Parathyroid adenoma (tissue), 2 donors: Measurements from ENCODE around the gene CTBP1.

Source experiments
- H2AFZ ChIP-seq: fragments of 300-600 bp; sonication (generic); one replicate; pipeline ENCODE4 v1.7.0; 2017; ENCODE audit warnings: antibody characterized with exemption, mild to moderate bottlenecking
- H3K27ac ChIP-seq: fragments of 300-600 bp; sonication (generic); one replicate; pipeline ENCODE4 v1.7.0; 2017
- H3K27me3 ChIP-seq: fragments of 300-600 bp; sonication (generic); one replicate; pipeline ENCODE4 v1.7.0; 2017; ENCODE audit warnings: low read length; ENCODE audit not compliant: control insufficient read depth, insufficient read depth
- H3K36me3 ChIP-seq: fragments of 300-600 bp; sonication (generic); one replicate; pipeline ENCODE4 v1.7.0; 2017; ENCODE audit warnings: low read length; ENCODE audit not compliant: control insufficient read depth, insufficient read depth
- H3K4me1 ChIP-seq: fragments of 300-600 bp; sonication (generic); one replicate; pipeline ENCODE4 v1.7.0; 2017; ENCODE audit warnings: control low read depth
- H3K4me2 ChIP-seq: fragments of 300-600 bp; sonication (generic); one replicate; pipeline ENCODE4 v1.7.0; 2017; ENCODE audit warnings: low read length
- H3K4me3 ChIP-seq: fragments of 300-600 bp; sonication (generic); one replicate; pipeline ENCODE4 v1.7.0; 2017; ENCODE audit warnings: low read depth, low read length
- H3K79me2 ChIP-seq: fragments of 300-600 bp; sonication (generic); one replicate; pipeline ENCODE4 v1.7.0; 2017; ENCODE audit warnings: control low read depth
- H3K9ac ChIP-seq: fragments of 300-600 bp; sonication (generic); one replicate; pipeline ENCODE4 v1.7.0; 2017; ENCODE audit warnings: mild to moderate bottlenecking
- H3K9me3 ChIP-seq: fragments of 300-600 bp; sonication (generic); one replicate; pipeline ENCODE4 v1.7.0; 2017; ENCODE audit warnings: low read length; ENCODE audit not compliant: control insufficient read depth
- TF ChIP-seq, protein P1 (sequence below): fragments of 300-600 bp; sonication (generic); IDR thresholded peaks from one replicate; pipeline ENCODE4 v1.7.0; 2017; ENCODE audit warnings: antibody characterized with exemption, mild to moderate bottlenecking
- donor health status: primary hyperparathyroidism.

CTBP1 gene

GRCh38 chr4:1205586-1206298 lies 43.2 kb downstream of the CTBP1 start:
- Histone ChIP-seq H3K9me3 (no peaks in the 10 kb centered on the region), H3K27ac (no peak overlapping the region), H3K9ac (no peak overlapping the region), H3K27me3 (no peaks in the 10 kb centered on the region), H2AFZ (no peak overlapping the region), H3K79me2 (no peaks in the 10 kb centered on the region), H3K36me3 (no peaks in the 10 kb centered on the region), H3K4me3 (no peak overlapping the region), H3K4me1 (peaks cover 4% of the 10 kb centered on the region), H3K4me2 (no peak overlapping the region)
- TF ChIP-seq, protein P1, sequence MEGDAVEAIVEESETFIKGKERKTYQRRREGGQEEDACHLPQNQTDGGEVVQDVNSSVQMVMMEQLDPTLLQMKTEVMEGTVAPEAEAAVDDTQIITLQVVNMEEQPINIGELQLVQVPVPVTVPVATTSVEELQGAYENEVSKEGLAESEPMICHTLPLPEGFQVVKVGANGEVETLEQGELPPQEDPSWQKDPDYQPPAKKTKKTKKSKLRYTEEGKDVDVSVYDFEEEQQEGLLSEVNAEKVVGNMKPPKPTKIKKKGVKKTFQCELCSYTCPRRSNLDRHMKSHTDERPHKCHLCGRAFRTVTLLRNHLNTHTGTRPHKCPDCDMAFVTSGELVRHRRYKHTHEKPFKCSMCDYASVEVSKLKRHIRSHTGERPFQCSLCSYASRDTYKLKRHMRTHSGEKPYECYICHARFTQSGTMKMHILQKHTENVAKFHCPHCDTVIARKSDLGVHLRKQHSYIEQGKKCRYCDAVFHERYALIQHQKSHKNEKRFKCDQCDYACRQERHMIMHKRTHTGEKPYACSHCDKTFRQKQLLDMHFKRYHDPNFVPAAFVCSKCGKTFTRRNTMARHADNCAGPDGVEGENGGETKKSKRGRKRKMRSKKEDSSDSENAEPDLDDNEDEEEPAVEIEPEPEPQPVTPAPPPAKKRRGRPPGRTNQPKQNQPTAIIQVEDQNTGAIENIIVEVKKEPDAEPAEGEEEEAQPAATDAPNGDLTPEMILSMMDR: no peak

DNA sequence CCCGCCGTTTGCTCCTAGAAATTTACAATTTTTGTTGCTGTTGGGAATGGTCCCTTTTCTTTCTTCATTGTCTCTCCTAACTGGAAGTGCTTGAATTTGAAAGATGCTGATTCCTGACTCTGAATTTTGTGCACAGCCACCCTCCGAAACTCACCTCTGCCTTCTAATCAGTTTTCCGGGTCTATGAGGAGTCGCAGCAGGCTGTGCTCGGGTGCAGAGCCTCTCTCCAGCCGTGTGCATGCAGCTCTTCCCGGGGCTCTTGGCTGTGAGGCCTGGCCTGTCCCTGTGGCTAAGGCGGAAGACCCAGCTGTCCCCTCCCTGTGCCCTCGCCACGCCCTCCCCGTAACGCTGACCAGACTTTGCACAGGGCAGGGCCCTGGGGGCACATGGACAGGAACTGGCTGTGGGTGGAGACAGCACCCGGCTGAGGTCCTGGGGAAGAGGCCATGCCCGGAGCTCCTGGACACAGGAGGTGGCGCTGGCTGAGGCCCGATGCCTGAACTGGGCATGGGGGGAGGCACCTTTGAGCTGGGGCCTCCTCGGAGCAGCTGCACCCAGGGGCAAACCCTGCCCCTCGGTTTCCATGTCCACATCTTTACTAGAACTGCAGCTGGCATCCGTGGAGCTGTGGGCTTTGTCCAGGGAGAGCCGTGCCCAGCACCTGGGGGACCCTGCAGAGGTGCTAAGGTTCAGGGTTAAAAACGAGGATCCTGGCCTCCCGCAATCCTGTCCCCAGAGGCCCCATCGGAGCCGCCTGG lies 43.9 kb downstream of the CTBP1 start:
- H3K27me3 ChIP-seq: no peaks in the 10 kb centered on the region
- H3K9me3 ChIP-seq: no peaks in the 10 kb centered on the region
- no peak overlapping the region for H3K4me2 ChIP-seq
- peaks cover 4% of the 10 kb centered on the region for H3K4me1 ChIP-seq
- no peak overlapping the region for H2AFZ ChIP-seq
- no peak overlapping the region for H3K4me3 ChIP-seq
- H3K27ac ChIP-seq: no peak overlapping the region
- H3K36me3 ChIP-seq: no peaks in the 10 kb centered on the region
- no peak overlapping the region for H3K9ac ChIP-seq
- TF ChIP-seq, protein P1: no peak
- no peaks in the 10 kb centered on the region for H3K79me2 ChIP-seq

- no peak overlapping the region for H3K4me3 ChIP-seq
- H3K4me2 ChIP-seq: no peak overlapping the region
- H3K79me2 ChIP-seq: no peaks in the 10 kb centered on the region
- no peaks in the 10 kb centered on the region for H3K4me1 ChIP-seq
- no peaks in the 10 kb centered on the region for H3K27me3 ChIP-seq
- H3K9me3 ChIP-seq: no peaks in the 10 kb centered on the region
- no peak overlapping the region for H2AFZ ChIP-seq
- H3K36me3 ChIP-seq: no peaks in the 10 kb centered on the region
- TF ChIP-seq, protein P1: no peak
- no peak overlapping the region for H3K27ac ChIP-seq
- no peak overlapping the region for H3K9ac ChIP-seq
Measured at GRCh38 chr4:1204286-1204827, 44.6 kb downstream of the CTBP1 start.

- H3K27me3 ChIP-seq: no peaks in the 10 kb centered on the region
- no peak overlapping the region for H3K27ac ChIP-seq
- H3K9me3 ChIP-seq: no peaks in the 10 kb centered on the region
- TF ChIP-seq, protein P1: no peak
- no peak overlapping the region for H3K4me3 ChIP-seq
- H3K4me2 ChIP-seq: no peak overlapping the region
- H3K4me1 ChIP-seq: no peaks in the 10 kb centered on the region
- H3K79me2 ChIP-seq: no peaks in the 10 kb centered on the region
- no peak overlapping the region for H3K9ac ChIP-seq
- H3K36me3 ChIP-seq: no peaks in the 10 kb centered on the region
- no peak overlapping the region for H2AFZ ChIP-seq
Measured at GRCh38 chr4:1203026-1203616, 45.8 kb downstream of the CTBP1 start.
